Dermis blood vessel endothelial cell (primary cell): Measurements from ENCODE around the gene UGT1A10. TPM values are rescaled to one million over a fixed set of nuclear protein-coding genes. Genes with fewer than 3 reads are reported as not detected.
A peak's percentile ranks its signal among the peaks of the same experiment; 100 is the strongest.
"Not testable (repeated sequence)": the region's sequence is repeated elsewhere in the genome, so short reads cannot be mapped to it uniquely, and the experiment has no call there.

Experiments used
- DNase-seq: peaks from one replicate; pipeline ENCODE4 v3.0.0; 2010
- total RNA-seq: library from RNA; depleted of rRNA; stranded (reverse); fragments of >200 nt; gene quantifications from 2 replicates; pipeline ENCODE4 v1.2.3, GENCODE V29; 2014

UGT1A10 gene
- not detected in 2 replicates for total RNA-seq

- DNase-seq = not testable (repeated sequence)
Measured at GRCh38 chr2:233636306-233636705, at the start of gene UGT1A10. UGT1A10 (plus strand) TSS chr2:233636448; CDS start chr2:233636523, 75 bp downstream.

GRCh38 chr2:233588400-233588799, 47.8 kb upstream of the UGT1A10 start:
- no peak for DNase-seq

DNA sequence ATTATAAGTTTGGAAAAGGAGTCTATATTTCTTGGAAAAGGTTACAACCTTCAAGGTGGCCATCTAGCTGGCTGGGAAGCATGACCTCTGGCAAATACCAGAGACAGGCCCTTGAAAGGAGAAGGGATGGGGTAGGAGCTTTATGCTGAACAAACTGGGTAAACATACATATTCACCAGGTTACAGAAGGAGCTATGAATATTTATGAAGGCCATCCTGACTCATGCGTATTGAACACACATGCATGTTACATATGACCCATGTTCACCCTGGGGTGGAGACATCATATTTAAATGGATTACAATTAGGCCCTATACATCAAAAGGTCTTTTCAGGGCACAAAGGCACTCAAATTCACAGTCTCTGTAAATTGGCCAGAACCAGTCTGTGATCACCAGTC, 43.5 kb upstream of the UGT1A10 start:
- not testable (repeated sequence) for DNase-seq

GRCh38 chr2:233593201-233593600, 43.0 kb upstream of the UGT1A10 start:
- DNase-seq = no peak

- DNase-seq = no peak
Measured at GRCh38 chr2:233597522-233597921, 38.7 kb upstream of the UGT1A10 start.

- DNase-seq = no peak
Measured at GRCh38 chr2:233598952-233599351, 37.3 kb upstream of the UGT1A10 start.

GRCh38 chr2:233600386-233600785, 35.9 kb upstream of the UGT1A10 start:
- no peak for DNase-seq

DNA sequence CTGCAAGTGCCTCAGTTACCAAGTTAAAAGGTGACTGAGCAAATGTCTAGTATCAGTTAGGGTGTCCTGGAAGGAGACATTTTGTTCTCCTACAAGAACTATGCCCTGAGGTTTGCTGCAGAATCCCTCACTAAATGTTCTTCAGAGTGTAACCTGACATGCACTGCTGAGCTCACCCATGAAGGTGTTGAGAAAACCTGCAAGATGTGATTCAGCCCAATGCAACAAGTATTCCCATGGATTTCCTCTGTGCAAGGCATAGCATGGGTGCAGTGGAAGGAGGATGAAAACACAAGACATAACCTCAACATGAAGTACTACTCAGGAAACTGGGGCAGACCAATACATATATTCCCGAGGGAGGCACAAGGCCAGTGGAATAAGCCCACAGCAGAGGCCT, 34.2 kb upstream of the UGT1A10 start:
- DNase-seq = no peak

- DNase-seq = no peak
Measured at GRCh38 chr2:233603520-233603919, 32.7 kb upstream of the UGT1A10 start.

DNA sequence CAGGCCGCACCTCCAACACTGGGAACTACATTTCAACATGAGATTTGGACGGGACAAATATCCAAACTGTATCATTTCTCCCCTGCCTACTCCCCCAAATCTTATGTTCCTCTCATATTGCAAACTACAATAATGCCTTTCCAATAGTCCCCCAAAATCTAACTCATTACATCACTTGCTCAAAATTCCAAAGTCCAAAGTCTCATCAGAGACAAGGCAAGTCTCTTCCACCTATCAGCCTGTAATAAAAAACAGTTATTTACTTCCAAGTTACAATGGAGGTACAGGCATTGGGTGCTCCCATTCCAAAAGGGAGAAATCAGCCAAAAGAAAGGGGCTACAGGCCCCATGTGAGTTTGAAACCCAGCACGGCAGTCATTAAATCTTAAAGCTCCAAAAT, 31.4 kb upstream of the UGT1A10 start:
- no peak for DNase-seq

DNA sequence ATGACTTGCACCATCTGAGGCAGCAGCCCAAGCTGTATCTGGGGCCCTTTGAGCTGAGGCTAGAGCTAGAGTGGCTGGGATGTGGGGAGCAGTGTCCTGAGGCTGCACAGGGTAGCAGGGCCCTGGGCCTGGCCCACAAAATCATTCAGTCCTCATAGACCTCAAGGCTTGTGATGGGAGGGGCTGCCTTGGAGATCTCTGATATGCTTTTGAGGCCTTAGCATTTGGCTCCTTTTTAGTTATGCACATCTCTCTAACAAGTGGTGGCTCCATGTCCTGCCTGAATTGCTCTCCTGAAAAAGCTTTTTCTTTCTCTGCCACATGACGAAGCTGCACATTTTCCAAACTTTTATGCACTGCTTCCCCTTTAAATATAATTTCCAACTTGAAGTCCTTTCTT, 30.6 kb upstream of the UGT1A10 start:
- DNase-seq = no peak

- no peak for DNase-seq
Measured at GRCh38 chr2:233611284-233611683, 25.0 kb upstream of the UGT1A10 start.

DNA sequence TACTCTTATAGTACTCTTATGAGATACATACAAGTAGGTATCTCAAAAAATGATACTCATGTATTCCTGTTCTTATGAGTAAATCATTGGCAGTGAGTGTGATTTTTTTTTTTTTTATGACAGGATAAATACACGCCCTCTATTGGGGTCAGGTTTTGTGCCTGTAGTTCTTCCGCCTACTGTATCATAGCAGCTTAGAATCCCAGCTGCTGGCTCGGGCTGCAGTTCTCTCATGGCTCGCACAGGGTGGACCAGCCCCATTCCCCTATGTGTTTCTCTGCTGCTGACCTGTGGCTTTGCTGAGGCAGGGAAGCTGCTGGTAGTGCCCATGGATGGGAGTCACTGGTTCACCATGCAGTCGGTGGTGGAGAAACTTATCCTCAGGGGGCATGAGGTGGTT, 18.8 kb upstream of the UGT1A10 start, which contains the start of gene UGT1A8:
TSS of gene UGT1A8 (plus strand) at position 158 of the 400 bp plus-strand sequence. CDS start at position 233, 75 bp downstream.
- DNase-seq = not testable (repeated sequence)

- no peak for DNase-seq
Measured at GRCh38 chr2:233620204-233620603, 16.0 kb upstream of the UGT1A10 start.

DNA sequence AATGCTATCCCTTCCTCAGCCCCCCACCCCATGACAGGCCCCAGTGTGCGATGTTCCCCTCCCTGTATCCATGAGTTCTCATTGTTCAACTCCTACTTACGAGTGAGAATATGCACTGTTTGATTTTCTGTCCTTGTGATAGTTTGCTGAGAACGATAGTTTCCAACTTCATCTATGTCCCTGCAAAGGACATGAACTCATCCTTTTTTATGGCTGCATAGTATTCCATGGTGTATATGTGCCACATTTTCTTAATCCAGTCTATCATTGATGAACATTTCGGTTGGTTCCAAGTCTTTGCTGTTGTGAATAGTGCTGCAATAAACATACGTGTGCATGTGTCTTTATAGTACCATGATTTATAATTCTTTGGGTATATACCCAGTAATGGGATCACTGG, 14.4 kb upstream of the UGT1A10 start:
- not testable (repeated sequence) for DNase-seq

DNA sequence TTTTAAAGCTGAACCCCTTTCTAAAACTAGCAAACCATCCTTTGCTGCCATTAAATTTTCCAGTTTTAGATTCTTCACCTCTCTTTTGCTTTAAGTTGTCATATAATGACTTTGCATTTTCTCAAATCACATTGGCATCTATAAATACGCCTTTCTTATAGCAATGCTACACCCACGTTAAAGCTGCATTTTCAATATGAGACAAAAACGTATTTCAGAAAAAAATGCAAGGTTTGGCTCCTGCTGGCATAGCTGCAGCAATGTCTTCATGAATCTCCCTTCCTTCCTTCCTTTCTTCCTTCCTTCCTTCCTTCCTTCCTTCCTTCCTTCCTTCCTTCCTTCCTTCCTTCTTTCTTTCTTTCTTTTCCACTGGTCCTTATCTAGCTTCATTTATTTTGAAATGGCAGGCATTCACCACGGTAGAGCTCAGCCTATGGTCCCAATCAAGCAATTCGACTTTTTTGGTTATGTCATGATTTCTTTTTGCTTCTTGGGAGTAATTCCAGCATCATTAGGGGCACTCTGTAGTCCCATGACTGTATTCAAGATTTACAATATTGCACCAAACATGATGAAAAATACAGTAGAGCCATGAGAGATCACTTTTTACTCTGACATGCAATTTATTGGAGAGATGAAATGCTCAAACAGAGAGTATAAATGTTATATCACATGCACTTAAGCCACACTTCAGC, 8.8 kb upstream of the UGT1A10 start:
- no peak for DNase-seq

DNA sequence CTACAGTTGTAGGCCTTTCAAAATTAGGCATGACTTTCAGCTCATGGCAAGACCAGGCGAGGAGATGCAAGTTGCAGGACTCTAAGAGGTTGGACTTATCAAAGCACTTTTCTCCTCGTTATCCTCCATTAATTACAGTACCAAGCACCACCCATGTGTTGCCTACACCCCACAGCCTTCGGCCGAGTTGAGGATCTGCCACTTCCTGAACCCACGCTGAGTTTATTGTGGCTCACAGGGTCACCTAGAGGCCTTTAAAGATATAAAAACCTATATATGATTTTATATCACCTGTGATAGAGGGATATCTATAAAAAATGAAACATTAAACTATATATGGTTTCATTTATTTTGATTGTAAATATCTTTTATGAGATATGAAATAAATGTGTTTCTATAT, 2.6 kb downstream of the UGT1A10 start:
- no peak for DNase-seq

DNA sequence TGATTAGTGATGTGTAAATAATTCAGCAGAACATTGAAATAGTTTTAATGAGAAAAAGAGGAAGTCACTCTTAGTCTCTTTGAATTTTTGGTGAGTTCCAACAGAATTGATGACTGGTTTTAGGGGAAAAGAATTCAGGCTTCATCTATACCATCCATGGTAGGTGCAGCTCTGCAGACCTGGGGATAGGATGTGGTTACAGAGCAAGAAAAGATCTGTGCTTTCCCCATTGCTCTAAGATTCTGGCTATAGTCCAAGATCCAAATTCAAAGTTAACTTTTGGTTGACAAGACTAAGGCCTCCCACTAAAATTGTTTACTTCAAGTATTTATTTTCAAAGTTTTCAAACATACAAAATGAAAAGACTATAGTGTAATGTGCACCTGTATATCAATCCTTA, 3.6 kb downstream of the UGT1A10 start:
- no peak for DNase-seq

GRCh38 chr2:233643128-233643527, 6.9 kb downstream of the UGT1A10 start:
- DNase-seq = peak; percentile 30

GRCh38 chr2:233646033-233646432, 9.8 kb downstream of the UGT1A10 start:
- DNase-seq = not testable (repeated sequence)

DNA sequence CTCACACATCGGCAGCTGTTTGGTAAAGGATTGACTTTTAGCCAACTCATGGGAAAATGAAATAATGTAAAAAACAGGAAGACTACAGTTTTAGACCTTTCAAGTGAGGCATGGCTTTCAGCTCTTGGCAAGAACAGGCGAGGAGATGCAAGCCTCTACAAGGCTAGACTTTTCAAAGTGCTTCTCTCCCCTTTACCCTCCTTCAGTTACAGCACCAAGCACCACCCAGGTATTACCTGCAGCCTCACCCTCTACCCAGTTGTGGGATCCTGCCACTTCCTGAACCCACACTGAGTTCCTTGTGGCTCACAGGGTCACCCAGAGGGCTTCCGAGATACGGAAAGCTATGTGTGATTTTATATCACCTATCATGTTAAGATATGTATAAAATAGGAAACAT, 14.7 kb downstream of the UGT1A10 start:
- DNase-seq = no peak

GRCh38 chr2:233651430-233651829, 15.2 kb downstream of the UGT1A10 start:
- no peak for DNase-seq

GRCh38 chr2:233654501-233654900, 18.3 kb downstream of the UGT1A10 start:
- no peak for DNase-seq

- DNase-seq = no peak
Measured at GRCh38 chr2:233655043-233655442, 18.8 kb downstream of the UGT1A10 start.

DNA sequence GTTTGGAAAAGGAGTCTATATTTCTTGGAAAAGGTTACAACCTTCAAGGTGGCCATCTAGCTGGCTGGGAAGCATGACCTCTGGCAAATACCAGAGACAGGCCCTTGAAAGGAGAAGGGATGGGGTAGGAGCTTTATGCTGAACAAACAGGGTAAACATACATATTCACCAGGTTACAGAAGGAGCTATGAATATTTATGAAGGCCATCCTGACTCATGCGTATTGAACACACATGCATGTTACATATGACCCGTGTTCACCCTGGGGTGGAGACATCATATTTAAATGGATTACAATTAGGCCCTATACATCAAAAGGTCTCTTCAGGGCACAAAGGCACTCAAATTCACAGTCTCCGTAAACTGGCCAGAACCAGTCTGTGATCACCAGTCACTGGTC, 19.7 kb downstream of the UGT1A10 start:
- not testable (repeated sequence) for DNase-seq
